ENCODE data around the gene AOC3. TPM values are rescaled to one million over a fixed set of nuclear protein-coding genes. Genes with fewer than 3 reads are reported as not detected.
A peak's percentile ranks its signal among the peaks of the same experiment; 100 is the strongest.

AOC3 gene
- polyA plus RNA-seq, 1 donor (not counting 4 experiments of a cell fraction or from before 2014, with no cell fraction given), result 0.22 TPM

GRCh38 chr17:42833767-42834422 is 17.1 kb upstream of the AOC3 start:
- peaks cover 42% of the 10 kb centered on the region for H3K79me2 ChIP-seq (ENCODE audit: control insufficient read depth, insufficient read depth, low read length)

DNA sequence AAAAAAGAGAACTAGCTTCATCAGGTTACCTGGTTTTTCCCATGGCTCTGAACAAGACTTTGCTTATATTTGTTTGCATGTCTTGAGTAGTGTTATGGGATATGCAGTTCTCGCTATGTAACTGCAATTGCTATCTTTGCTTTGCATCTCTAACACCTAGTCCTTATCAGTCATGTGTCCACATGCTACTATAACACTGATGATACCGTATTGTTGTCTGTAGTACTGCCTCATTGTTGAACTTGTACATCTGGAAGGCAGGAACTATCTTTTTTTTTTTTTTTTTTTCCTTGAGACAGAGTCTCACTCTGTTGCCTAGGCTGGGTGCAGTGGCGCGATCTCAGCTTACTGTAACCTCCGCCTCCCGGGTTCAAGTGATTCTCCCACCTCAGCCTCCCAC is 15.3 kb upstream of the AOC3 start:
- peak overlapping the region; percentile 2 for H3K4me2 ChIP-seq (ENCODE audit: control insufficient read depth, extremely low read depth, insufficient read depth, low read depth, low read length)
- H3K4me1 ChIP-seq (ENCODE audit: control insufficient read depth, extremely low read depth, insufficient read depth, low read length), result peaks cover 19% of the 10 kb centered on the region
- dilution Hi-C loops (cut with MboI; ENCODE audit: extremely low pct_ligation_motif_present, low sequenced_read_pairs), result loop anchor here (25.0 kb wide), 1 partner anchor 102 kb away; no protein-coding TSS in a partner anchor
- H4K20me1 ChIP-seq (ENCODE audit: control insufficient read depth, extremely low read depth, insufficient read depth, low read length), result no peaks in the 10 kb centered on the region
- peaks cover 23 to 25% of the 10 kb centered on the region in 2 experiments for H3K36me3 ChIP-seq (ENCODE audit: control insufficient read depth in 2 of 2, extremely low read depth in 1 of 2, insufficient read depth in 2 of 2, low read length in 2 of 2)
- H3K9me1 ChIP-seq (ENCODE audit: control insufficient read depth, extremely low read depth, insufficient read depth, low read length), result no peaks in the 10 kb centered on the region
- no peak for DNase-seq (ENCODE audit: low read depth, low spot score)
- H3K27ac ChIP-seq (ENCODE audit: control insufficient read depth, insufficient read depth, low read length), result no peak overlapping the region
- H3K9ac ChIP-seq (ENCODE audit: control insufficient read depth, extremely low read depth, insufficient read depth, low read length), result no peak overlapping the region
- no peak overlapping the region for H3K4me3 ChIP-seq (ENCODE audit: control insufficient read depth in 2 of 3, extremely low read depth in 1 of 3, insufficient read depth in 2 of 3, low read depth in 1 of 3, low read length in 3 of 3)
- H3K27me3 ChIP-seq (ENCODE audit: control insufficient read depth, extremely low read depth, insufficient read depth, low read length), result no peaks in the 10 kb centered on the region
- FAIRE-seq, result no peak
- H3K9me3 ChIP-seq (ENCODE audit: control insufficient read depth, low read depth, low read length), result no peaks in the 10 kb centered on the region
- peaks cover 42% of the 10 kb centered on the region for H3K79me2 ChIP-seq (ENCODE audit: control insufficient read depth, insufficient read depth, low read length)
- no peak for TF ChIP-seq EZH2 (IDR thresholded peaks at IDR 0.05; ENCODE audit: low read length)
- TF ChIP-seq, protein P1, sequence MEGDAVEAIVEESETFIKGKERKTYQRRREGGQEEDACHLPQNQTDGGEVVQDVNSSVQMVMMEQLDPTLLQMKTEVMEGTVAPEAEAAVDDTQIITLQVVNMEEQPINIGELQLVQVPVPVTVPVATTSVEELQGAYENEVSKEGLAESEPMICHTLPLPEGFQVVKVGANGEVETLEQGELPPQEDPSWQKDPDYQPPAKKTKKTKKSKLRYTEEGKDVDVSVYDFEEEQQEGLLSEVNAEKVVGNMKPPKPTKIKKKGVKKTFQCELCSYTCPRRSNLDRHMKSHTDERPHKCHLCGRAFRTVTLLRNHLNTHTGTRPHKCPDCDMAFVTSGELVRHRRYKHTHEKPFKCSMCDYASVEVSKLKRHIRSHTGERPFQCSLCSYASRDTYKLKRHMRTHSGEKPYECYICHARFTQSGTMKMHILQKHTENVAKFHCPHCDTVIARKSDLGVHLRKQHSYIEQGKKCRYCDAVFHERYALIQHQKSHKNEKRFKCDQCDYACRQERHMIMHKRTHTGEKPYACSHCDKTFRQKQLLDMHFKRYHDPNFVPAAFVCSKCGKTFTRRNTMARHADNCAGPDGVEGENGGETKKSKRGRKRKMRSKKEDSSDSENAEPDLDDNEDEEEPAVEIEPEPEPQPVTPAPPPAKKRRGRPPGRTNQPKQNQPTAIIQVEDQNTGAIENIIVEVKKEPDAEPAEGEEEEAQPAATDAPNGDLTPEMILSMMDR (optimal IDR thresholded peaks at IDR 0.05 in 1 of 3, IDR thresholded peaks at IDR 0.05 in 1 of 3, conservative IDR thresholded peaks at IDR 0.05 in 1 of 3; ENCODE audit: extremely low read depth in 1 of 3, insufficient read depth in 2 of 3, low read length in 3 of 3), result no peak
- H2AFZ ChIP-seq (ENCODE audit: control insufficient read depth, low read length), result no peak overlapping the region

More at GRCh38 chr17:42833767-42834422, 17.1 kb upstream of the AOC3 start:
- DNase-seq (ENCODE audit: low read depth, low spot score) (no peak), FAIRE-seq (no peak)
- Histone ChIP-seq H3K9ac (ENCODE audit: control insufficient read depth, extremely low read depth, insufficient read depth, low read length) (peak overlapping the region; percentile 97), H3K27ac (ENCODE audit: control insufficient read depth, insufficient read depth, low read length) (peak overlapping the region; percentile 97), H3K4me2 (ENCODE audit: control insufficient read depth, extremely low read depth, insufficient read depth, low read depth, low read length) (peak overlapping the region; percentile 86), H3K36me3 (ENCODE audit: control insufficient read depth in 2 of 2, extremely low read depth in 1 of 2, insufficient read depth in 2 of 2, low read length in 2 of 2) (peaks cover 15% of the 10 kb centered on the region in 2 experiments), H4K20me1 (ENCODE audit: control insufficient read depth, extremely low read depth, insufficient read depth, low read length) (no peaks in the 10 kb centered on the region), H3K9me1 (ENCODE audit: control insufficient read depth, extremely low read depth, insufficient read depth, low read length) (no peaks in the 10 kb centered on the region), H2AFZ (ENCODE audit: control insufficient read depth, low read length) (peak overlapping the region; percentile 99), H3K27me3 (ENCODE audit: control insufficient read depth, extremely low read depth, insufficient read depth, low read length) (no peaks in the 10 kb centered on the region), H3K9me3 (ENCODE audit: control insufficient read depth, low read depth, low read length) (no peaks in the 10 kb centered on the region), H3K4me3 (ENCODE audit: control insufficient read depth in 2 of 3, extremely low read depth in 1 of 3, insufficient read depth in 2 of 3, low read depth in 1 of 3, low read length in 3 of 3) (peak overlapping the region; percentile 81 to 96 (median 94)), H3K4me1 (ENCODE audit: control insufficient read depth, extremely low read depth, insufficient read depth, low read length) (peaks cover 19% of the 10 kb centered on the region)
- no peak for TF ChIP-seq EZH2 (IDR thresholded peaks at IDR 0.05; ENCODE audit: low read length)
- TF ChIP-seq, protein P1 (optimal IDR thresholded peaks at IDR 0.05 in 1 of 3, IDR thresholded peaks at IDR 0.05 in 1 of 3, conservative IDR thresholded peaks at IDR 0.05 in 1 of 3; ENCODE audit: extremely low read depth in 1 of 3, insufficient read depth in 2 of 3, low read length in 3 of 3), result no peak
- dilution Hi-C loops (cut with MboI; ENCODE audit: extremely low pct_ligation_motif_present, low sequenced_read_pairs), result loop anchor here (25.0 kb wide), 1 partner anchor 103 kb away; no protein-coding TSS in a partner anchor

Measured in keratinocyte (primary cell).